B cell (primary cell): Measurements from ENCODE around the gene FEZ2. TPM values are rescaled to one million over a fixed set of nuclear protein-coding genes. Genes with fewer than 3 reads are reported as not detected.

Experiments
- ATAC-seq: fragments of 200-7000 bp; cut with Tn5 transposase; one replicate; pipeline ENCODE4 v1.10.0; 2021; ENCODE audit warnings: low read depth, mild to moderate bottlenecking, moderate number of reproducible peaks, moderate library complexity
- CTCF ChIA-PET: fragments of 350-600 bp; sonication (Branson Sonifier 250); formaldehyde crosslinking; loops from one replicate; lab custom pipeline; 2021; ENCODE audit warnings: antibody characterized with exemption, inconsistent platforms; lab: Charles Lee
- POLR2A ChIA-PET: fragments of 350-600 bp; sonication (Branson Sonifier 250); formaldehyde crosslinking; loops from one replicate; lab custom pipeline; 2021; ENCODE audit warnings: antibody characterized with exemption; lab: Charles Lee
- DNase-seq: peaks from one replicate; pipeline ENCODE4 v3.0.0; 2013
- H2AFZ ChIP-seq: 2 replicates; pipeline ENCODE4 v1.6.1; 2012; ENCODE audit warnings: mild to moderate bottlenecking, low read depth, low read length; ENCODE audit not compliant: insufficient read depth, poor library complexity, severe bottlenecking
- H3K27ac ChIP-seq, 2 donors: 1 replicate in 1 of 2; 2 replicates in 1 of 2; pipeline ENCODE4 v1.5.1; 2012 to 2013; ENCODE audit warnings: low read length in 2 of 2, mild to moderate bottlenecking in 2 of 2, moderate library complexity in 1 of 2
- H3K27me3 ChIP-seq, 4 experiments: fragments of 200-600 bp in 1 of 4; sonication (generic) in 1 of 4; replicated peaks in 1 of 4; 1 replicate in 2 of 4; 2 replicates in 2 of 4; pipeline versions ENCODE4 v1.6.1 to v1.7.0; 2013 to 2016; ENCODE audit warnings: low read length in 3 of 4, mild to moderate bottlenecking in 2 of 4, mixed read lengths in 1 of 4, moderate library complexity in 1 of 4; ENCODE audit not compliant: insufficient read depth in 4 of 4, control insufficient read depth in 3 of 4; ENCODE audit errors: control extremely low read depth in 1 of 4
- H3K36me3 ChIP-seq, 2 experiments: replicated peaks in 1 of 2; 1 replicate in 1 of 2; 2 replicates in 1 of 2; pipeline versions ENCODE4 v1.6.1 to v1.7.1; 2013; ENCODE audit warnings: low read length in 1 of 2; ENCODE audit not compliant: insufficient read depth in 2 of 2, control insufficient read depth in 1 of 2; ENCODE audit errors: control extremely low read depth in 1 of 2, extremely low read depth in 1 of 2
- H3K4me1 ChIP-seq, 2 donors: fragments of 200-600 bp in 1 of 2; sonication (generic) in 1 of 2; 1 replicate in 1 of 2; 2 replicates in 1 of 2; pipeline versions ENCODE4 v1.5.1 to v1.6.1; 2013 to 2017; ENCODE audit warnings: low read length in 2 of 2; ENCODE audit not compliant: control insufficient read depth in 2 of 2, insufficient read depth in 2 of 2
- H3K4me2 ChIP-seq: replicated peaks from 2 replicates; pipeline ENCODE3; 2012; ENCODE audit warnings: mild to moderate bottlenecking, low read depth, low read length; ENCODE audit not compliant: poor library complexity, severe bottlenecking
- H3K4me3 ChIP-seq, 5 experiments: fragments of 200-600 bp in 1 of 5; sonication (generic) in 1 of 5; 1 replicate in 3 of 5; 2 replicates in 2 of 5; pipeline versions ENCODE4 v1.5.1 to v1.7.0; 2011 to 2016; ENCODE audit warnings: low read length in 4 of 5, mild to moderate bottlenecking in 4 of 5, low read depth in 2 of 5, control low read depth in 1 of 5, moderate library complexity in 1 of 5; ENCODE audit not compliant: insufficient read depth in 1 of 5; ENCODE audit errors: control extremely low read depth in 1 of 5, extremely low read depth in 1 of 5
- H3K79me2 ChIP-seq: fragments of 200-600 bp; sonication (generic); one replicate; pipeline ENCODE4 v1.6.0; 2016; ENCODE audit warnings: low read length; ENCODE audit not compliant: control insufficient read depth, insufficient read depth
- H3K9ac ChIP-seq: fragments of 200-600 bp; sonication (generic); 2 replicates; pipeline ENCODE4 v1.6.1; 2017; ENCODE audit warnings: mild to moderate bottlenecking, low read length, moderate library complexity
- H3K9me3 ChIP-seq, 3 donors: one replicate each; pipeline versions ENCODE4 v1.6.1 to v1.7.1; 2013; ENCODE audit warnings: low read length in 2 of 3; ENCODE audit not compliant: control insufficient read depth in 2 of 3, insufficient read depth in 1 of 3; ENCODE audit errors: control extremely low read depth in 1 of 3
- H4K20me1 ChIP-seq: 2 replicates; pipeline ENCODE4 v1.6.0; 2012; ENCODE audit warnings: mild to moderate bottlenecking, low read length; ENCODE audit not compliant: insufficient read depth, control insufficient read depth, poor library complexity, severe bottlenecking
- H3K27ac Mint-ChIP-seq: one replicate; pipeline ENCODE4 v1.8.0; 2021; ENCODE audit warnings: mixed read lengths
- H3K27me3 Mint-ChIP-seq: one replicate; pipeline ENCODE4 v1.8.0; 2021; ENCODE audit warnings: mixed read lengths
- H3K4me1 Mint-ChIP-seq: one replicate; pipeline ENCODE4 v1.8.0; 2021; ENCODE audit warnings: mixed read lengths
- H3K4me3 Mint-ChIP-seq: one replicate; pipeline ENCODE4 v1.8.0; 2021; ENCODE audit warnings: mixed read lengths
- H3K9me3 Mint-ChIP-seq: one replicate; pipeline ENCODE4 v1.8.0; 2022; ENCODE audit warnings: mixed read lengths; ENCODE audit not compliant: insufficient read depth
- CTCF ChIP-seq: fragments of 200-600 bp; IDR thresholded peaks from one replicate; pipeline ENCODE4 v1.8.0; 2022; ENCODE audit warnings: antibody characterized with exemption, mild to moderate bottlenecking
- EZH2 ChIP-seq: IDR thresholded peaks from 2 replicates; pipeline ENCODE4 v1.6.1; 2012; ENCODE audit warnings: borderline replicate concordance, low read depth, mild to moderate bottlenecking, moderate library complexity, low read length; ENCODE audit not compliant: insufficient read depth, poor library complexity, severe bottlenecking
- WGBS: methylation state at CpG from one replicate; pipeline ENCODE4 v1.1.5; 2013; ENCODE audit warnings: missing lambda C conversion rate; ENCODE audit not compliant: insufficient coverage; 5-methylcytosine and 5-hydroxymethylcytosine counted together
- intact Hi-C: fragments of 100-400 bp; cut with micrococcal nuclease; formaldehyde crosslinking; loops from one replicate; pipeline ENCODE4 v1.10.0; 2022
- polyA plus RNA-seq: library from polyadenylated mRNA; depleted of rRNA; stranded (reverse); fragments of >200 nt; gene quantifications from 2 replicates; pipeline ENCODE4 v1.2.3, GENCODE V29; 2012
- total RNA-seq, 2 donors: library from RNA; stranded (reverse); fragments of 120-200 nt in 1 of 2; gene quantifications; 1 replicate in 1 of 2; 2 replicates in 1 of 2; pipeline versions ENCODE4 v1.2.3 to v1.2.4, GENCODE V29; 2013 to 2022

The FEZ2 gene
- total and polyA plus RNA-seq, 2 donors (not counting 1 experiment from before 2014, with no cell fraction given): 6.2 to 32.7 TPM

- ChIA-PET CTCF (no interaction called here), POLR2A (no interaction called here)
- no peak for TF ChIP-seq CTCF
- no peak for TF ChIP-seq EZH2
- Histone ChIP-seq H3K9me3 (no peaks in the 10 kb centered on the region), H3K4me2 (no peak overlapping the region), H2AFZ (no peak overlapping the region), H3K9ac (no peak overlapping the region), H4K20me1 (no peaks in the 10 kb centered on the region), H3K27ac (no peak overlapping the region), H3K4me3 (no peak overlapping the region), H3K4me1 (no peaks in the 10 kb centered on the region), H3K36me3 (peaks cover 0 to 49% of the 10 kb centered on the region in 2 experiments), H3K27me3 (no peaks in the 10 kb centered on the region), H3K79me2 (no peaks in the 10 kb centered on the region)
- no peak for DNase-seq
- Mint-ChIP-seq H3K27me3 (no peaks in the 10 kb centered on the region), H3K9me3 (no peaks in the 10 kb centered on the region), H3K27ac (no peak overlapping the region), H3K4me3 (no peak overlapping the region), H3K4me1 (no peaks in the 10 kb centered on the region)
- intact Hi-C loops: no loop called here
- WGBS: no CpG with 5 or more reads among the region's 1 CpG
- ATAC-seq: no peak
Measured at GRCh38 chr2:36573165-36573564, 24.8 kb downstream of the FEZ2 start.

DNA sequence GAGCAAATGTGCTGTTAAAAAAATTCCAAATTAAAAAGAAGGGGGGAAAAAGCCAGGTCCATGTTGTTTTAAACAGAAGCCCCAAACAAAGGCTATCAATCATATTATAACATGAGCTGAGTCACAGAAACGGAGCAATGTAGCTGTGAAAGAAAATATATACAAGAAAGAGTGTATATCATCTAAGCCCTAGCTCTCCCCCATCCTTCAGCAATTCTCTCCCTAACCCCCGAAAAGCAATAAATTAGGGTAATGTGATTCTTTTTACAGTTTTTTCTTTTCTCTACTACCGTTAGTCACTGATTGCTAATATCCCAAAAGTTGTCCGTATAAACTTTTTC, 25.3 kb downstream of the FEZ2 start:
- ATAC-seq (no peak), DNase-seq (no peak)
- Mint-ChIP-seq H3K4me1 (no peaks in the 10 kb centered on the region), H3K27ac (no peak overlapping the region), H3K27me3 (no peaks in the 10 kb centered on the region), H3K9me3 (no peaks in the 10 kb centered on the region), H3K4me3 (no peak overlapping the region)
- H3K9me3 ChIP-seq: no peaks in the 10 kb centered on the region
- H4K20me1 ChIP-seq: no peaks in the 10 kb centered on the region
- H3K27ac ChIP-seq: no peak overlapping the region
- H2AFZ ChIP-seq: no peak overlapping the region
- POLR2A ChIA-PET: no interaction called here
- no peak overlapping the region for H3K4me3 ChIP-seq
- no peaks in the 10 kb centered on the region for H3K27me3 ChIP-seq
- H3K36me3 ChIP-seq: peaks cover 0 to 44% of the 10 kb centered on the region in 2 experiments
- H3K4me1 ChIP-seq: no peaks in the 10 kb centered on the region
- no peak overlapping the region for H3K9ac ChIP-seq
- WGBS: no CpG with 5 or more reads among the region's 4 CpGs
- intact Hi-C loops: no loop called here
- no peak overlapping the region for H3K4me2 ChIP-seq
- H3K79me2 ChIP-seq: no peaks in the 10 kb centered on the region
- TF ChIP-seq EZH2 (no peak), CTCF (no peak)
- CTCF ChIA-PET: no interaction called here
